ENCODE data around the gene TP53BP1. TPM values are rescaled to one million over a fixed set of nuclear protein-coding genes. Genes with fewer than 3 reads are reported as not detected.
A peak's percentile ranks its signal among the peaks of the same experiment; 100 is the strongest.

Gene TP53BP1
- total and polyA plus RNA-seq, 2 of the 13 experiments (the other 11 are each of a cell fraction or from before 2014, with no cell fraction given) = 17.1 to 17.4 TPM

GRCh38 chr15:43492673-43493601, at the start of gene TP53BP1 (continued):
- TF ChIP-seq NFAT5 (CRISPR knock-in tag; IDR thresholded peaks at IDR 0.05) (no peak), ZBTB43 (CRISPR knock-in tag; conservative IDR thresholded peaks at IDR 0.05) (no peak), ZSCAN22 (CRISPR knock-in tag; IDR thresholded peaks at IDR 0.05) (no peak), HOMEZ (CRISPR knock-in tag; IDR thresholded peaks at IDR 0.05; ENCODE audit: low read depth) (0 out of 2 replicates have a peak, but pooled peaks have one; percentile 27), ZNF136 (CRISPR knock-in tag; IDR thresholded peaks at IDR 0.05; ENCODE audit: low read depth) (no peak), ZNF333 (CRISPR knock-in tag; IDR thresholded peaks at IDR 0.05; ENCODE audit: borderline replicate concordance) (no peak), HMGXB3 (CRISPR knock-in tag; IDR thresholded peaks at IDR 0.05; ENCODE audit: borderline replicate concordance) (no peak), ZMAT5 (CRISPR knock-in tag; IDR thresholded peaks at IDR 0.05; ENCODE audit: borderline replicate concordance, low read depth) (no peak), ZNF44 (CRISPR knock-in tag; IDR thresholded peaks at IDR 0.05) (0 out of 2 replicates have a peak, but pooled peaks have one; percentile 29), HBP1 (CRISPR knock-in tag; IDR thresholded peaks at IDR 0.05; ENCODE audit: low read depth) (no peak)

All from HepG2 (cell line).